Thyroid gland (tissue), 4 donors: Measurements from ENCODE around the gene GJA1. TPM values are rescaled to one million over a fixed set of nuclear protein-coding genes. Genes with fewer than 3 reads are reported as not detected.

Experiments
- DNase-seq, 2 donors: peaks; one replicate each; pipeline ENCODE4 v3.0.0-alpha.2; 2019
- H3K27ac ChIP-seq, 3 donors: fragments of 200-600 bp; sonication (generic); 1 replicate in 2 of 3; 2 replicates in 1 of 3; pipeline ENCODE4 v1.5.1; 2016 to 2019; ENCODE audit warnings: mild to moderate bottlenecking in 1 of 3, moderate library complexity in 1 of 3
- H3K27me3 ChIP-seq: fragments of 200-600 bp; sonication (generic); one replicate; pipeline ENCODE4 v1.5.1; 2019
- H3K36me3 ChIP-seq, 2 donors: fragments of 200-600 bp; sonication (generic); one replicate each; pipeline ENCODE4 v1.5.1; 2016 to 2019
- H3K4me1 ChIP-seq, 2 donors: fragments of 200-600 bp; sonication (generic); one replicate each; pipeline ENCODE4 v1.5.1; 2017 to 2019
- H3K4me3 ChIP-seq, 3 donors: fragments of 200-600 bp; sonication (generic); replicated peaks in 1 of 3; 1 replicate in 2 of 3; 2 replicates in 1 of 3; pipeline ENCODE4 v1.5.1; 2016; ENCODE audit warnings: mild to moderate bottlenecking in 1 of 3
- H3K9me3 ChIP-seq: fragments of 200-600 bp; sonication (generic); one replicate; pipeline ENCODE4 v1.5.1; 2017
- CTCF ChIP-seq, 6 experiments: fragments of 200-600 bp in 3 of 6; fragments of 450-650 bp in 3 of 6; sonication (generic) in 3 of 6; IDR thresholded peaks; one replicate each; pipeline ENCODE4 v1.5.1; 2016 to 2019; ENCODE audit warnings: antibody characterized with exemption in 6 of 6, mild to moderate bottlenecking in 2 of 6, inconsistent platforms in 1 of 6, moderate library complexity in 1 of 6
- POLR2A ChIP-seq, 2 donors: fragments of 450-650 bp; IDR thresholded peaks; one replicate each; pipeline ENCODE4 v1.6.1; 2017; ENCODE audit warnings: antibody characterized with exemption in 2 of 2, mild to moderate bottlenecking in 2 of 2, moderate library complexity in 1 of 2
- WGBS, 2 donors: methylation state at CpG; one replicate each; pipeline ENCODE4 v1.1.5; 2017; 5-methylcytosine and 5-hydroxymethylcytosine counted together
- intact Hi-C: fragments of 100-400 bp; cut with DNase I; formaldehyde crosslinking; loops from one replicate; pipeline ENCODE4 v1.15.1; 2023
- total RNA-seq, 4 donors: library from RNA; depleted of rRNA; stranded (reverse); fragments of >200 nt; gene quantifications; one replicate each; pipeline ENCODE4 v1.2.3, GENCODE V29; 2016

Gene GJA1
- total RNA-seq, 4 donors from 2014 or later: 158 to 219 (median 197) TPM

DNA sequence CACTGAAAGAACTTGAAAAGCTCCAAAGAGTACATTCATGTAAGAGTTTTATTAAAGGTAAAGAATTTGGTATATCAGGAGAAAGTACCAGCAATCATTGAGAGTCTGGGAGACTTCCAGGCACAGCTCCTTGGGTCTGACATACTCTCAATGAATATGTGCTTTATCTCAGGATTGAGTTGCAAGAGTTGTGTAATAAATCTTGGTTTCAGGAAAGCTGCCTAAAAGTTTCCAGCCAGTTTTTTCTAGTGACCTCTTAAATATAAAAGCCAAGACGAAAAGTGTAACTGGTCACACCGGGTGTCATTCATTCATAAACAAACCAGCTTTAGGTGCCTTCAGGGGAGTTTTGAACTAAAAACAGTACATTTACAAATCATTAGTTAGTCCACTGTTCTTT, 21.6 kb upstream of the GJA1 start:
- H3K9me3 ChIP-seq: no peaks in the 10 kb centered on the region
- DNase-seq: no peak
- H3K36me3 ChIP-seq: no peaks in the 10 kb centered on the region
- no peaks in the 10 kb centered on the region for H3K27me3 ChIP-seq
- no peaks in the 10 kb centered on the region for H3K4me1 ChIP-seq
- TF ChIP-seq POLR2A (IDR thresholded peaks at IDR 0.05): no peak
- TF ChIP-seq CTCF (IDR thresholded peaks at IDR 0.05): no peak
- intact Hi-C loops: no loop called here
- H3K27ac ChIP-seq: no peak overlapping the region
- H3K4me3 ChIP-seq: no peak overlapping the region
- 53 to 78% methylated on average over 2 of the region's 2 CpGs for WGBS, 2 donors

DNA sequence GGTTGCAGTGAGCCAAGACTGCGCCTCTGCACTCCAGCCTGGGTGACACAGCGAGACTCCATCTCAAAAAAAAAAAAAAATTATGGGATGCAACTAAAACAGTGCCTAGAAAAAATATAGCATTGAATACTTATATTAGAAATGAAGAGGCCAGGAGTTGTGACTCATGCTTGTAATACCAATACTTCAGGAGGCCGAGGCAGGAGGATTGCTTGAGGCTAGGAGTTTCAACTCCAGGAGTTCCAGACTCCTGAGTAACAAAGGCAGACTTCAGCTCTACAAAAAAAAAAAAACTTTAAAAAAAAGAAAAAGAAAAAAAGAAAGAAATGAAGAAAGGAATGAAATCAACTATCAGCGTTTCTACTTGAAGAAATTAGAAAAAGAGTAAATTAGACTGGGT, 17.1 kb upstream of the GJA1 start:
- TF ChIP-seq CTCF (IDR thresholded peaks at IDR 0.05) (no peak), POLR2A (IDR thresholded peaks at IDR 0.05) (no peak)
- Histone ChIP-seq H3K9me3 (no peaks in the 10 kb centered on the region), H3K27me3 (no peaks in the 10 kb centered on the region), H3K36me3 (no peaks in the 10 kb centered on the region), H3K4me3 (no peak overlapping the region), H3K27ac (no peak overlapping the region), H3K4me1 (no peaks in the 10 kb centered on the region)
- no peak for DNase-seq
- intact Hi-C loops: no loop called here
- WGBS, 2 donors: 92 to 95% methylated on average over 4 of the region's 4 CpGs

GRCh38 chr6:121426686-121427085, 8.8 kb upstream of the GJA1 start:
- intact Hi-C loops: loop anchor here (5.0 kb wide), 1 partner anchor 611 kb away; no protein-coding TSS in a partner anchor

GRCh38 chr6:121428872-121429756, 6.3 kb upstream of the GJA1 start:
- no peak for DNase-seq
- peaks cover 0 to 10% of the 10 kb centered on the region in 2 donors for H3K4me1 ChIP-seq
- no peak overlapping the region for H3K27ac ChIP-seq
- no peaks in the 10 kb centered on the region for H3K36me3 ChIP-seq
- intact Hi-C loops: loop anchor here (5.0 kb wide), 1 partner anchor 608 kb away; no protein-coding TSS in a partner anchor
- 86 to 89% methylated on average over 15 of the region's 15 CpGs for WGBS, 2 donors
- no peak overlapping the region for H3K4me3 ChIP-seq
- no peak for TF ChIP-seq POLR2A (IDR thresholded peaks at IDR 0.05)
- TF ChIP-seq CTCF (IDR thresholded peaks at IDR 0.05): no peak
- no peaks in the 10 kb centered on the region for H3K9me3 ChIP-seq
- H3K27me3 ChIP-seq: no peaks in the 10 kb centered on the region

More at GRCh38 chr6:121426686-121427085, 8.8 kb upstream of the GJA1 start:
- H3K36me3 ChIP-seq: no peaks in the 10 kb centered on the region
- TF ChIP-seq CTCF (IDR thresholded peaks at IDR 0.05) (no peak), POLR2A (IDR thresholded peaks at IDR 0.05) (no peak)
- H3K9me3 ChIP-seq: no peaks in the 10 kb centered on the region
- H3K27ac ChIP-seq: no peak overlapping the region
- no peak overlapping the region for H3K4me3 ChIP-seq
- peaks cover 0 to 10% of the 10 kb centered on the region in 2 donors for H3K4me1 ChIP-seq
- no peaks in the 10 kb centered on the region for H3K27me3 ChIP-seq
- DNase-seq: no peak
- WGBS, 2 donors: 73 to 74% methylated on average over 3 of the region's 3 CpGs
